HL-60/S4 (cell line): Measurements from ENCODE around the gene STAP2.
"Not testable (repeated sequence)": the region's sequence is repeated elsewhere in the genome, so short reads cannot be mapped to it uniquely, and the experiment has no call there.

ENCODE experiments used
- in situ Hi-C: fragments of 300-500 bp; cut with MboI; formaldehyde crosslinking; loops from 2 replicates; pipeline ENCODE4 v1.14.3; 2022; ENCODE audit warnings: low sequenced_read_pairs

Gene STAP2

GRCh38 chr19:4278010-4278409 is 60.6 kb downstream of the STAP2 start:
- in situ Hi-C loops = no loop called here

DNA sequence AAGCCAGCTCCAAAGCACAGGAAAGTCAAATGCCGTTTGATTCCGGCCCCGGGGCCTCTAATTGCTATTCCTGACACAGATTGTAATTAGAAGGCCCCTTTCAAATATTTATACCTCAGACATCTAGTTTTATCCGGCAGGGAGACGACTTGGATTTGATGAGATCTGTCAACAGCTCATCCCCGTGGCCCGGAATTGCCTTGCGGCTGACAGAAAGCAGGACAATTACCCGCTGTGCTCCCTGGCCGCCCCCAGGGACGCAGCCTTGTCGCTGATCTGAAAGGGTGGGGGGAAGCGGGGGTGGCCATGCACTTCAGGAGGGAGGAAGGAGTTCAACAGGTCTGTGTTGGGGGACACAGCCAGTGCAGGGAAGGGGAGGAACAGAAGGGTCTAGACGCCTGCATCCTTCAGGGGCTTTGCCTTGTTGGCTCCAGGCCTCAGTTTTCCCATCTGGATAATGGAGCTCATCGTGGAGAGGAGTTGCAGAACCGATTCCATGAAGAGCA is 61.4 kb downstream of the STAP2 start:
- in situ Hi-C loops = no loop called here

DNA sequence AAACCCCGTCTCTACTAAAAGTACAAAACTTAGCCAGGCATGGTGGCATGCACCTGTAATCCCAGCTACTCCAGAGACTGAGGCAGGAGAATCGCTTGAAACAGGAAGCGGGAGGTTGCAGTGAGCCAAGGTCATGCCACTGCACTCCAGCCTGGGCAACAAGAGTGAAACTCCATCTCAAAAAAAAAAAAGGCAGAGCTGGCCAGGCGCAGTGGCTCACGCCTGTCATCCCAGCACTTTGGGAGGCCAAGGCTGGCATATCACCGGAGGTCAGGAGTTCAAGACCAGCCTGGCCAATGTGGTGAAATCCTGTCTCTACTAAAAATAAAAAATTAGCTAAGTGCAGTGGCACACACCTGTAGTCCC is 64.3 kb downstream of the STAP2 start:
- in situ Hi-C loops = not testable (repeated sequence)
